Hepatocyte (in vitro differentiated cells): ENCODE results near the gene S100A14. TPM values are rescaled to one million over a fixed set of nuclear protein-coding genes. Genes with fewer than 3 reads are reported as not detected.

ENCODE experiments used
- DNase-seq: peaks from one replicate; pipeline ENCODE4 v3.0.0-alpha.2; 2016; ENCODE audit warnings: low spot score
- H2AFZ ChIP-seq: fragments of 200-600 bp; sonication (generic); 2 replicates; pipeline ENCODE4 v1.6.0; 2016; ENCODE audit warnings: antibody characterized with exemption, mild to moderate bottlenecking
- H3K27ac ChIP-seq: fragments of 200-600 bp; sonication (generic); 2 replicates; pipeline ENCODE4 v1.5.1; 2016; ENCODE audit warnings: mild to moderate bottlenecking
- H3K27me3 ChIP-seq: fragments of 200-600 bp; sonication (generic); 2 replicates; pipeline ENCODE4 v1.6.1; 2016
- H3K36me3 ChIP-seq: fragments of 200-600 bp; sonication (generic); replicated peaks from 2 replicates; pipeline ENCODE4 v1.5.1; 2016; ENCODE audit warnings: low read depth; ENCODE audit not compliant: insufficient read depth
- H3K4me1 ChIP-seq: fragments of 200-600 bp; sonication (generic); 2 replicates; pipeline ENCODE4 v1.5.1; 2016; ENCODE audit warnings: mild to moderate bottlenecking, moderate library complexity; ENCODE audit not compliant: insufficient read depth
- H3K4me2 ChIP-seq: fragments of 200-600 bp; sonication (generic); 2 replicates; pipeline ENCODE4 v1.6.0; 2016
- H3K4me3 ChIP-seq: fragments of 200-600 bp; sonication (generic); 2 replicates; pipeline ENCODE4 v1.5.1; 2016; ENCODE audit warnings: mild to moderate bottlenecking
- H3K79me2 ChIP-seq: fragments of 200-600 bp; sonication (generic); 2 replicates; pipeline ENCODE4 v1.6.0; 2017; ENCODE audit warnings: mild to moderate bottlenecking
- H3K9me2 ChIP-seq: fragments of 200-600 bp; sonication (generic); replicated peaks from 2 replicates; pipeline ENCODE4 v1.6.0; 2017; ENCODE audit warnings: mild to moderate bottlenecking; ENCODE audit not compliant: insufficient read depth
- H3K9me3 ChIP-seq: fragments of 200-600 bp; sonication (generic); 2 replicates; pipeline ENCODE4 v1.5.1; 2016; ENCODE audit warnings: low read depth, mild to moderate bottlenecking
- H4K20me1 ChIP-seq: fragments of 200-600 bp; sonication (generic); 2 replicates; pipeline ENCODE4 v1.6.0; 2016; ENCODE audit warnings: mild to moderate bottlenecking; ENCODE audit not compliant: insufficient read depth, poor library complexity, severe bottlenecking
- CTCF ChIP-seq: fragments of 200-600 bp; sonication (generic); IDR thresholded peaks from 2 replicates; pipeline ENCODE4 v1.5.1; 2016; ENCODE audit warnings: antibody characterized with exemption, mild to moderate bottlenecking; ENCODE audit not compliant: poor library complexity
- EZH2 ChIP-seq: fragments of 200-600 bp; sonication (generic); IDR thresholded peaks from 2 replicates; pipeline ENCODE4 v1.6.1; 2016; ENCODE audit warnings: antibody characterized with exemption, mild to moderate bottlenecking, borderline replicate concordance
- EZH2phosphoT487 ChIP-seq: fragments of 200-600 bp; sonication (generic); IDR thresholded peaks from one replicate; pipeline ENCODE4 v1.6.1; 2018; ENCODE audit warnings: antibody characterized with exemption, mild to moderate bottlenecking, low read depth, moderate library complexity; ENCODE audit not compliant: unreplicated experiment, severe bottlenecking
- WGBS: methylation state at CpG from one replicate; pipeline ENCODE4 v1.1.6; 2016; ENCODE audit warnings: low lambda C conversion rate; ENCODE audit errors: missing lambda C conversion rate; 5-methylcytosine and 5-hydroxymethylcytosine counted together
- polyA plus RNA-seq: library from polyadenylated mRNA; unstranded; fragments of >200 nt; fragmentation: Nextera tagmentation; extraction: Ambion mirVana; gene quantifications from 2 replicates; pipeline ENCODE4 v1.2.1, GENCODE V29; 2016
- total RNA-seq: library from RNA; depleted of rRNA; stranded (reverse); fragments of >200 nt; gene quantifications from 2 replicates; pipeline ENCODE4 v1.2.3, GENCODE V29; 2014

S100A14 gene
- total RNA-seq (112 and 141 TPM in 2 replicates), polyA plus RNA-seq (62.8 and 94.9 TPM in 2 replicates)

GRCh38 chr1:153616144-153616916 lies at the start of gene S100A14:
Gene S100A14, minus strand, starts transcription at chr1:153616325. Its CDS starts 467 bp downstream, at chr1:153615858.
- Histone ChIP-seq H3K27me3 (no peaks in the 10 kb centered on the region), H3K4me2 (peak within 1 kb of the TSS; percentile 76), H4K20me1 (no peaks in the 10 kb centered on the region), H3K79me2 (peaks cover 21% of the 10 kb centered on the region), H3K36me3 (no peaks in the 10 kb centered on the region), H3K9me2 (no peaks in the 10 kb centered on the region), H3K27ac (peak within 1 kb of the TSS; percentile 87), H3K9me3 (no peaks in the 10 kb centered on the region), H3K4me1 (peaks cover 37% of the 10 kb centered on the region), H3K4me3 (peak within 1 kb of the TSS; percentile 30), H2AFZ (peak within 1 kb of the TSS; percentile 21)
- WGBS = 72% methylated on average over 10 of the region's 10 CpGs
- DNase-seq = peak; percentile 89
- TF ChIP-seq CTCF (no peak), EZH2 (no peak), EZH2phosphoT487 (no peak)

GRCh38 chr1:153663211-153663610 lies 47.1 kb upstream of the S100A14 start:
- H2AFZ ChIP-seq = no peak overlapping the region
- H3K27me3 ChIP-seq = no peaks in the 10 kb centered on the region
- no peak for TF ChIP-seq CTCF
- TF ChIP-seq EZH2phosphoT487 = no peak
- no peak for TF ChIP-seq EZH2
- H3K4me3 ChIP-seq = no peak overlapping the region
- H3K36me3 ChIP-seq = no peaks in the 10 kb centered on the region
- H3K4me1 ChIP-seq = peaks cover 5% of the 10 kb centered on the region
- no peaks in the 10 kb centered on the region for H3K9me2 ChIP-seq
- H3K27ac ChIP-seq = no peak overlapping the region
- WGBS = 86% methylated on average over 5 of the region's 5 CpGs
- no peaks in the 10 kb centered on the region for H3K9me3 ChIP-seq
- H4K20me1 ChIP-seq = no peaks in the 10 kb centered on the region
- peaks cover 23% of the 10 kb centered on the region for H3K79me2 ChIP-seq
- no peak for DNase-seq
- H3K4me2 ChIP-seq = no peak overlapping the region

GRCh38 chr1:153662269-153662668 lies 46.1 kb upstream of the S100A14 start:
- no peaks in the 10 kb centered on the region for H3K9me2 ChIP-seq

More at GRCh38 chr1:153662269-153662668, 46.1 kb upstream of the S100A14 start:
- TF ChIP-seq EZH2 = no peak
- TF ChIP-seq EZH2phosphoT487 = no peak
- TF ChIP-seq CTCF = no peak
- peaks cover 5% of the 10 kb centered on the region for H3K4me1 ChIP-seq
- no peaks in the 10 kb centered on the region for H3K9me3 ChIP-seq
- no peak overlapping the region for H3K27ac ChIP-seq
- H4K20me1 ChIP-seq = no peaks in the 10 kb centered on the region
- H2AFZ ChIP-seq = no peak overlapping the region
- no peak overlapping the region for H3K4me2 ChIP-seq
- no peaks in the 10 kb centered on the region for H3K36me3 ChIP-seq
- DNase-seq = no peak
- 68% methylated on average over 2 of the region's 2 CpGs for WGBS
- no peaks in the 10 kb centered on the region for H3K27me3 ChIP-seq
- peaks cover 17% of the 10 kb centered on the region for H3K79me2 ChIP-seq
- no peak overlapping the region for H3K4me3 ChIP-seq
